Measurements from ENCODE around the gene SIN3B. TPM values are rescaled to one million over a fixed set of nuclear protein-coding genes. Genes with fewer than 3 reads are reported as not detected.

Gene SIN3B
- total and polyA plus RNA-seq, 2 donors (not counting 1 experiment from before 2014, with no cell fraction given): 118 to 138 TPM

DNA sequence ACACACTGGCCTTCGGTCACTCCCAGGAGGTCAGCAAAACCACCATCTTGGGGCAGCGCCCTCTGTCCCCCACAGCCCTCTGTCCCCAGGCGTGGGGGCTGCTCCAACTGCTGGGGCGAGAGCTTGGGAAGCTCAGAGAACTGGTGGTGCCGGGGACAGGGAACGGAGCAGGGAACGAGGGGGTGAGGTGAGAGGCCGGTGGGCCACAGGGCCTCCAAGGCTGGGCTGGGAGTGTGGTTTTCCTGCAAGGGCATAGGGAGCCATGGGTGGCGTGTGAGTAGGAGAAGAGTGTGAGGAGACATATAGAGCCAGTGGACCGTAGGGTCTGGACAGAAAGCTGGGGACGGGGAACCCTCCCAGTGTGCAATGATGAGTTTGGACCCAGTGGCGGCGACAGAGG, 93.8 kb downstream of the SIN3B start:
- no peak overlapping the region for H3K4me3 Mint-ChIP-seq
- H3K4me3 ChIP-seq (ENCODE audit: control extremely low read depth in 1 of 5, extremely low read depth in 1 of 5, insufficient read depth in 1 of 5, low read depth in 2 of 5, low read length in 4 of 5): no peak overlapping the region
- 93% methylated on average over 13 of the region's 13 CpGs for whole genome bisulfite sequencing (ENCODE audit: insufficient coverage)
- H2AFZ ChIP-seq (ENCODE audit: insufficient read depth, low read depth, low read length, poor library complexity, severe bottlenecking): no peak overlapping the region
- peaks cover 15% of the 10 kb centered on the region for H3K27me3 Mint-ChIP-seq
- peaks cover 8% of the 10 kb centered on the region for H3K9me3 Mint-ChIP-seq (ENCODE audit: insufficient read depth)
- no peak overlapping the region for H3K9ac ChIP-seq (ENCODE audit: low read length)
- ATAC-seq (ENCODE audit: low read depth) (no peak), DNase-seq (no peak)
- H3K79me2 ChIP-seq (ENCODE audit: control insufficient read depth, insufficient read depth, low read length): no peaks in the 10 kb centered on the region
- no peak overlapping the region for H3K4me2 ChIP-seq (replicated peaks; ENCODE audit: low read depth, low read length, poor library complexity, severe bottlenecking)
- POLR2A ChIA-PET: no interaction called here
- no peaks in the 10 kb centered on the region for H3K4me1 Mint-ChIP-seq
- no peak overlapping the region for H3K27ac ChIP-seq (ENCODE audit: low read length in 2 of 2)
- H3K27me3 ChIP-seq (replicated peaks in 1 of 4; ENCODE audit: control extremely low read depth in 1 of 4, control insufficient read depth in 3 of 4, insufficient read depth in 4 of 4, low read length in 3 of 4): peaks cover 0 to 12% (median 0%) of the 10 kb centered on the region in 4 experiments
- intact Hi-C loops (cut with micrococcal nuclease): no loop called here
- no peaks in the 10 kb centered on the region for H4K20me1 ChIP-seq (ENCODE audit: control insufficient read depth, insufficient read depth, low read length, poor library complexity, severe bottlenecking)
- no peak overlapping the region for H3K27ac Mint-ChIP-seq
- TF ChIP-seq, protein P1, sequence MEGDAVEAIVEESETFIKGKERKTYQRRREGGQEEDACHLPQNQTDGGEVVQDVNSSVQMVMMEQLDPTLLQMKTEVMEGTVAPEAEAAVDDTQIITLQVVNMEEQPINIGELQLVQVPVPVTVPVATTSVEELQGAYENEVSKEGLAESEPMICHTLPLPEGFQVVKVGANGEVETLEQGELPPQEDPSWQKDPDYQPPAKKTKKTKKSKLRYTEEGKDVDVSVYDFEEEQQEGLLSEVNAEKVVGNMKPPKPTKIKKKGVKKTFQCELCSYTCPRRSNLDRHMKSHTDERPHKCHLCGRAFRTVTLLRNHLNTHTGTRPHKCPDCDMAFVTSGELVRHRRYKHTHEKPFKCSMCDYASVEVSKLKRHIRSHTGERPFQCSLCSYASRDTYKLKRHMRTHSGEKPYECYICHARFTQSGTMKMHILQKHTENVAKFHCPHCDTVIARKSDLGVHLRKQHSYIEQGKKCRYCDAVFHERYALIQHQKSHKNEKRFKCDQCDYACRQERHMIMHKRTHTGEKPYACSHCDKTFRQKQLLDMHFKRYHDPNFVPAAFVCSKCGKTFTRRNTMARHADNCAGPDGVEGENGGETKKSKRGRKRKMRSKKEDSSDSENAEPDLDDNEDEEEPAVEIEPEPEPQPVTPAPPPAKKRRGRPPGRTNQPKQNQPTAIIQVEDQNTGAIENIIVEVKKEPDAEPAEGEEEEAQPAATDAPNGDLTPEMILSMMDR (IDR thresholded peaks at IDR 0.05): no peak
- no peak for TF ChIP-seq EZH2 (IDR thresholded peaks at IDR 0.05; ENCODE audit: borderline replicate concordance, insufficient read depth, low read depth, low read length, poor library complexity, severe bottlenecking)
- CTCF ChIA-PET: no interaction called here
- peaks cover 0 to 51% (median 4%) of the 10 kb centered on the region in 3 donors for H3K9me3 ChIP-seq (ENCODE audit: control extremely low read depth in 1 of 3, control insufficient read depth in 2 of 3, insufficient read depth in 1 of 3, low read length in 2 of 3)
- H3K4me1 ChIP-seq (ENCODE audit: control insufficient read depth in 2 of 2, insufficient read depth in 2 of 2, low read length in 2 of 2): no peaks in the 10 kb centered on the region
- no peaks in the 10 kb centered on the region for H3K36me3 ChIP-seq (replicated peaks in 1 of 2; ENCODE audit: control extremely low read depth in 1 of 2, control insufficient read depth in 1 of 2, extremely low read depth in 1 of 2, insufficient read depth in 2 of 2, low read length in 1 of 2)

DNA sequence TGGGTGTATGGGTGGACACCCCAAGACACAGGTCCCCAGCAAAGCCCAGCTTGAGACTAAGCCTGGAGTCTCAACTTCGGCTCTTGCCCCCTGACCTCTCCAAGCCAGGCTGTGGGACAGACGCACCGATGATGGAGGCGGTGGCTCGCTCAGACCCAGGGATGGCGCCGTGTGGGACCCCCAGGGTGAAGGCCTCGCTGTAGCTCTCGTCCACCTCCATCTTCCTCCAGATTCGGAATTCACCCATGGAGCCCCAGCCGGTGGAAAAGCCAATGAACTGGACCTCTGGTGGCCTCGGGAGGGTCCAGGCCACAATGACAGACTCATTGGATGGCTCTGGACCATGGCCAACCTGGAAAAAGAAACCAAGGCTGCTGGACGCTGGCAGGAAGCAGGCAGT, 98.7 kb downstream of the SIN3B start:
- no peaks in the 10 kb centered on the region for H3K4me1 Mint-ChIP-seq
- TF ChIP-seq, protein P1 (IDR thresholded peaks at IDR 0.05): no peak
- TF ChIP-seq EZH2 (IDR thresholded peaks at IDR 0.05; ENCODE audit: borderline replicate concordance, insufficient read depth, low read depth, low read length, poor library complexity, severe bottlenecking): no peak
- no peaks in the 10 kb centered on the region for H3K36me3 ChIP-seq (replicated peaks in 1 of 2; ENCODE audit: control extremely low read depth in 1 of 2, control insufficient read depth in 1 of 2, extremely low read depth in 1 of 2, insufficient read depth in 2 of 2, low read length in 1 of 2)
- intact Hi-C loops (cut with micrococcal nuclease): no loop called here
- DNase-seq (no peak), ATAC-seq (ENCODE audit: low read depth) (no peak)
- peaks cover 6% of the 10 kb centered on the region for H3K9me3 Mint-ChIP-seq (ENCODE audit: insufficient read depth)
- no peak overlapping the region for H3K4me3 Mint-ChIP-seq
- peaks cover 0 to 55% (median 0%) of the 10 kb centered on the region in 3 donors for H3K9me3 ChIP-seq (ENCODE audit: control extremely low read depth in 1 of 3, control insufficient read depth in 2 of 3, insufficient read depth in 1 of 3, low read length in 2 of 3)
- no peaks in the 10 kb centered on the region for H3K4me1 ChIP-seq (ENCODE audit: control insufficient read depth in 2 of 2, insufficient read depth in 2 of 2, low read length in 2 of 2)
- no peaks in the 10 kb centered on the region for H4K20me1 ChIP-seq (ENCODE audit: control insufficient read depth, insufficient read depth, low read length, poor library complexity, severe bottlenecking)
- peaks cover 28% of the 10 kb centered on the region for H3K27me3 Mint-ChIP-seq
- H3K4me3 ChIP-seq (ENCODE audit: control extremely low read depth in 1 of 5, extremely low read depth in 1 of 5, insufficient read depth in 1 of 5, low read depth in 2 of 5, low read length in 4 of 5): no peak overlapping the region
- H3K79me2 ChIP-seq (ENCODE audit: control insufficient read depth, insufficient read depth, low read length): no peaks in the 10 kb centered on the region
- H3K27ac Mint-ChIP-seq: no peak overlapping the region
- peaks cover 0 to 9% (median 0%) of the 10 kb centered on the region in 4 experiments for H3K27me3 ChIP-seq (replicated peaks in 1 of 4; ENCODE audit: control extremely low read depth in 1 of 4, control insufficient read depth in 3 of 4, insufficient read depth in 4 of 4, low read length in 3 of 4)
- CTCF ChIA-PET: no interaction called here
- no peak overlapping the region for H3K9ac ChIP-seq (ENCODE audit: low read length)
- no peak overlapping the region for H2AFZ ChIP-seq (ENCODE audit: insufficient read depth, low read depth, low read length, poor library complexity, severe bottlenecking)
- POLR2A ChIA-PET: no interaction called here
- H3K4me2 ChIP-seq (replicated peaks; ENCODE audit: low read depth, low read length, poor library complexity, severe bottlenecking): no peak overlapping the region
- 94% methylated on average over 13 of the region's 13 CpGs for WGBS (ENCODE audit: insufficient coverage)
- no peak overlapping the region for H3K27ac ChIP-seq (ENCODE audit: low read length in 2 of 2)

All from B cell (primary cell).